Lung (tissue), 12 donors: Measurements from ENCODE around the gene CDH26. TPM values are rescaled to one million over a fixed set of nuclear protein-coding genes. Genes with fewer than 3 reads are reported as not detected.
"Not testable (repeated sequence)": the region's sequence is repeated elsewhere in the genome, so short reads cannot be mapped to it uniquely, and the experiment has no call there.

Experiments
- ATAC-seq: fragments of 200-7000 bp; cut with Tn5 transposase; one replicate; pipeline ENCODE4 v1.9.1; 2020; ENCODE audit warnings: moderate number of reproducible peaks; ENCODE audit not compliant: insufficient read depth, low FRiP score
- DNase-seq, 3 donors: peaks; one replicate each; pipeline ENCODE4 v3.0.0-alpha.2; 2013 to 2017
- H3K27ac ChIP-seq, 2 donors: one replicate each; pipeline ENCODE4 v1.5.1; 2013; ENCODE audit warnings: mild to moderate bottlenecking in 2 of 2, moderate library complexity in 2 of 2, control low read depth in 1 of 2, inconsistent platforms in 1 of 2, low read depth in 1 of 2, low read length in 1 of 2
- H3K27me3 ChIP-seq, 3 donors: one replicate each; pipeline ENCODE4 v1.5.1; 2013; ENCODE audit warnings: low read length in 2 of 3; ENCODE audit not compliant: control insufficient read depth in 3 of 3, insufficient read depth in 3 of 3
- H3K36me3 ChIP-seq, 4 donors: one replicate each; pipeline ENCODE4 v1.5.1; 2013; ENCODE audit warnings: low read length in 4 of 4, mild to moderate bottlenecking in 1 of 4, moderate library complexity in 1 of 4; ENCODE audit not compliant: control insufficient read depth in 4 of 4, insufficient read depth in 4 of 4
- H3K4me1 ChIP-seq, 5 donors: one replicate each; pipeline ENCODE4 v1.5.1; 2013; ENCODE audit warnings: low read length in 5 of 5, mild to moderate bottlenecking in 2 of 5, moderate library complexity in 1 of 5; ENCODE audit not compliant: control insufficient read depth in 5 of 5, insufficient read depth in 5 of 5
- H3K4me3 ChIP-seq: one replicate; pipeline ENCODE4 v1.5.1; 2013; ENCODE audit warnings: mild to moderate bottlenecking, control low read depth, moderate library complexity
- H3K9ac ChIP-seq, 2 donors: one replicate each; pipeline ENCODE4 v1.5.1; 2013; ENCODE audit warnings: low read length in 2 of 2, control low read depth in 1 of 2; ENCODE audit not compliant: insufficient read depth in 1 of 2
- H3K9me3 ChIP-seq, 4 donors: one replicate each; pipeline ENCODE4 v1.5.1; 2013; ENCODE audit warnings: low read length in 3 of 4, mild to moderate bottlenecking in 1 of 4, moderate library complexity in 1 of 4; ENCODE audit not compliant: control insufficient read depth in 4 of 4, insufficient read depth in 3 of 4
- CTCF ChIP-seq: IDR thresholded peaks from 2 replicates; pipeline ENCODE4 v1.5.1; 2012; ENCODE audit warnings: mild to moderate bottlenecking; ENCODE audit errors: control extremely low read depth, extremely low read depth
- WGBS, 2 donors: extraction: QIAGEN DNeasy Blood & Tissue Kit; methylation state at CpG; one replicate each; pipeline ENCODE4 v1.1.7; 2013; 5-methylcytosine and 5-hydroxymethylcytosine counted together
- polyA plus RNA-seq, 2 donors: library from polyadenylated mRNA; stranded (reverse); fragments of 200-250 nt; gene quantifications; one replicate each; pipeline ENCODE4 v1.2.1, GENCODE V29; 2013
- total RNA-seq, 2 donors: library from RNA; depleted of rRNA in 1 of 2; stranded (reverse); fragments of >200 nt in 1 of 2; gene quantifications; one replicate each; pipeline ENCODE4 v1.2.1, GENCODE V29; 2014 to 2021
- donor health status: control.
- donor health status: control.
- donor health status: Bipolar disorder and iron deficiency.
- donor health status: healthy.
- donor health status: DM: yes; HTN: yes; CAD: no.

The CDH26 gene
- total and polyA plus RNA-seq, 4 donors = 5.7 to 11.3 (median 7.8) TPM

GRCh38 chr20:59955131-59955796 is 3.0 kb upstream of the CDH26 start:
- no peaks in the 10 kb centered on the region for H3K27me3 ChIP-seq
- ATAC-seq (no peak), DNase-seq (no peak)
- no peak overlapping the region for H3K27ac ChIP-seq
- peaks cover 0 to 3% (median 0%) of the 10 kb centered on the region in 4 donors for H3K9me3 ChIP-seq
- H3K4me3 ChIP-seq = no peak overlapping the region
- H3K36me3 ChIP-seq = peaks cover 0 to 1% (median 0%) of the 10 kb centered on the region in 4 donors
- no peak for TF ChIP-seq CTCF
- WGBS, 2 donors = 83% methylated on average over 8 of the region's 8 CpGs
- no peaks in the 10 kb centered on the region for H3K4me1 ChIP-seq
- no peak overlapping the region for H3K9ac ChIP-seq

- H3K4me3 ChIP-seq = not testable (repeated sequence)
Observed at GRCh38 chr20:59957568-59957967, 655 bp upstream of the CDH26 start.

GRCh38 chr20:59958626-59959025 is 403 bp downstream of the CDH26 start:
- 87 to 92% methylated on average over 4 of the region's 4 CpGs for WGBS, 2 donors
- Histone ChIP-seq H3K36me3 (no peaks in the 10 kb centered on the region), H3K9me3 (peaks cover 0 to 3% (median 0%) of the 10 kb centered on the region in 4 donors), H3K4me3 (no peak overlapping the region), H3K9ac (no peak overlapping the region), H3K27me3 (no peaks in the 10 kb centered on the region), H3K4me1 (no peaks in the 10 kb centered on the region), H3K27ac (no peak overlapping the region)
- no peak for TF ChIP-seq CTCF
- DNase-seq (no peak), ATAC-seq (no peak)

More at GRCh38 chr20:59957568-59957967, 655 bp upstream of the CDH26 start:
- not testable (repeated sequence) for H3K36me3 ChIP-seq, ATAC-seq, H3K27me3 ChIP-seq, H3K27ac ChIP-seq, H3K9me3 ChIP-seq, DNase-seq, H3K4me1 ChIP-seq, H3K9ac ChIP-seq

- DNase-seq = no peak
- WGBS, 2 donors = 79 to 84% methylated on average over 2 of the region's 2 CpGs
Observed at GRCh38 chr20:59961423-59961822, 3.2 kb downstream of the CDH26 start.

More at GRCh38 chr20:59961423-59961822, 3.2 kb downstream of the CDH26 start:
- no peak for ATAC-seq
- no peak overlapping the region for H3K27ac ChIP-seq
- H3K4me1 ChIP-seq = no peaks in the 10 kb centered on the region
- H3K9ac ChIP-seq = no peak overlapping the region
- no peak overlapping the region for H3K4me3 ChIP-seq
- H3K36me3 ChIP-seq = no peaks in the 10 kb centered on the region
- H3K9me3 ChIP-seq = no peaks in the 10 kb centered on the region
- TF ChIP-seq CTCF = no peak
- no peaks in the 10 kb centered on the region for H3K27me3 ChIP-seq
